H9 (cell line): ENCODE measurements around the gene LRMDA. TPM values are rescaled to one million over a fixed set of nuclear protein-coding genes. Genes with fewer than 3 reads are reported as not detected.

Source experiments
- DNase-seq: peaks from one replicate; pipeline ENCODE4 v3.0.0-alpha.2; 2017
- H2AFZ ChIP-seq: one replicate; pipeline ENCODE4 v1.6.1; 2013; ENCODE audit warnings: mild to moderate bottlenecking, low read length, control low read depth, moderate library complexity
- H2AK5ac ChIP-seq: 2 replicates; pipeline ENCODE4 v1.6.1; 2013; ENCODE audit warnings: low read length, control low read depth, mixed read lengths; ENCODE audit not compliant: insufficient read length
- H2BK120ac ChIP-seq: one replicate; pipeline ENCODE4 v1.6.1; 2013; ENCODE audit warnings: low read depth, mild to moderate bottlenecking, low read length, control low read depth, inconsistent platforms; ENCODE audit not compliant: poor library complexity, severe bottlenecking
- H2BK12ac ChIP-seq: 2 replicates; pipeline ENCODE4 v1.6.1; 2013; ENCODE audit warnings: low read length, control low read depth, mixed read lengths, low read depth; ENCODE audit not compliant: insufficient read length
- H2BK15ac ChIP-seq: 2 replicates; pipeline ENCODE4 v1.6.1; 2013; ENCODE audit warnings: low read depth, low read length, control low read depth
- H2BK20ac ChIP-seq: one replicate; pipeline ENCODE4 v1.6.1; 2013; ENCODE audit warnings: low read depth, mild to moderate bottlenecking, low read length, control low read depth, inconsistent platforms; ENCODE audit not compliant: poor library complexity, severe bottlenecking
- H2BK5ac ChIP-seq: 2 replicates; pipeline ENCODE4 v1.6.1; 2013; ENCODE audit warnings: low read length, control low read depth, mixed read lengths; ENCODE audit not compliant: insufficient read length
- H3K14ac ChIP-seq: 2 replicates; pipeline ENCODE4 v1.6.1; 2013; ENCODE audit warnings: low read length, control low read depth; ENCODE audit not compliant: insufficient read depth
- H3K18ac ChIP-seq: 2 replicates; pipeline ENCODE4 v1.6.1; 2013; ENCODE audit warnings: low read depth, mild to moderate bottlenecking, mixed read lengths, low read length, control low read depth; ENCODE audit not compliant: insufficient read length
- H3K23ac ChIP-seq: 2 replicates; pipeline ENCODE4 v1.6.1; 2013; ENCODE audit warnings: low read length, control low read depth, mixed read lengths, low read depth; ENCODE audit not compliant: insufficient read length
- H3K23me2 ChIP-seq: 2 replicates; pipeline ENCODE4 v1.6.1; 2013; ENCODE audit warnings: low read depth, mild to moderate bottlenecking, mixed read lengths, low read length, control low read depth; ENCODE audit not compliant: insufficient read length, poor library complexity, severe bottlenecking
- H3K27ac ChIP-seq: 2 replicates; pipeline ENCODE4 v1.5.1; 2013; ENCODE audit warnings: low read length, control low read depth, mixed read lengths, low read depth; ENCODE audit not compliant: insufficient read length
- H3K27me3 ChIP-seq: 2 replicates; pipeline ENCODE4 v1.6.1; 2013; ENCODE audit warnings: low read length, control low read depth, inconsistent platforms; ENCODE audit not compliant: insufficient read depth
- H3K4ac ChIP-seq: 2 replicates; pipeline ENCODE4 v1.6.1; 2013; ENCODE audit warnings: low read depth, mild to moderate bottlenecking, control low read depth, inconsistent platforms, low read length, moderate library complexity
- H3K4me1 ChIP-seq: 2 replicates; pipeline ENCODE4 v1.6.1; 2013; ENCODE audit warnings: low read length, control low read depth, inconsistent platforms; ENCODE audit not compliant: insufficient read depth
- H3K4me2 ChIP-seq: 2 replicates; pipeline ENCODE4 v1.6.1; 2013; ENCODE audit warnings: low read length, control low read depth, mixed read lengths; ENCODE audit not compliant: insufficient read length, insufficient read depth
- H3K56ac ChIP-seq: 2 replicates; pipeline ENCODE4 v1.6.1; 2013; ENCODE audit warnings: low read depth, mild to moderate bottlenecking, mixed read lengths, low read length, control low read depth; ENCODE audit not compliant: insufficient read length
- H3K79me1 ChIP-seq: 2 replicates; pipeline ENCODE4 v1.6.1; 2013; ENCODE audit warnings: low read depth, mild to moderate bottlenecking, moderate library complexity, low read length, control low read depth, inconsistent platforms; ENCODE audit not compliant: insufficient read depth, poor library complexity, severe bottlenecking
- H3K79me2 ChIP-seq: 2 replicates; pipeline ENCODE4 v1.6.1; 2013; ENCODE audit warnings: low read length, control low read depth, inconsistent platforms; ENCODE audit not compliant: insufficient read depth
- H3K9ac ChIP-seq: 2 replicates; pipeline ENCODE4 v1.6.1; 2013; ENCODE audit warnings: low read length, control low read depth, mixed read lengths; ENCODE audit not compliant: insufficient read length; ENCODE audit errors: extremely low read depth
- H3K9me3 ChIP-seq: one replicate; pipeline ENCODE4 v1.6.1; 2013; ENCODE audit warnings: low read depth, low read length, inconsistent platforms; ENCODE audit not compliant: control insufficient read depth
- H3T11ph ChIP-seq: one replicate; pipeline ENCODE4 v1.6.1; 2013; ENCODE audit warnings: mild to moderate bottlenecking, low read length, control low read depth, inconsistent platforms
- H4K20me1 ChIP-seq: one replicate; pipeline ENCODE4 v1.6.1; 2013; ENCODE audit not compliant: control insufficient read depth, insufficient read length, insufficient read depth
- H4K5ac ChIP-seq: 2 replicates; pipeline ENCODE4 v1.6.1; 2013; ENCODE audit warnings: low read depth, mild to moderate bottlenecking, mixed read lengths, low read length, control low read depth; ENCODE audit not compliant: insufficient read length
- H4K8ac ChIP-seq: replicated peaks from 2 replicates; pipeline ENCODE4 v1.6.1; 2013; ENCODE audit warnings: low read length, control low read depth, mixed read lengths, low read depth; ENCODE audit not compliant: insufficient read length
- H4K91ac ChIP-seq: 2 replicates; pipeline ENCODE4 v1.6.1; 2013; ENCODE audit warnings: low read depth, mild to moderate bottlenecking, moderate library complexity, mixed read lengths, low read length, control low read depth; ENCODE audit not compliant: insufficient read length
- H3K27ac Mint-ChIP-seq, 3 experiments: 2 replicates in 2 of 3; 3 replicates in 1 of 3; pipeline ENCODE4 v1.8.0; 2020 to 2021; ENCODE audit warnings: mixed read lengths in 3 of 3, mild to moderate bottlenecking in 1 of 3, moderate library complexity in 1 of 3
- H3K27me3 Mint-ChIP-seq: 2 replicates; pipeline ENCODE4 v1.8.0; 2021; ENCODE audit warnings: low read depth, mild to moderate bottlenecking, moderate library complexity, mixed read lengths
- H3K36me3 Mint-ChIP-seq, 3 experiments: 2 replicates in 2 of 3; 3 replicates in 1 of 3; pipeline ENCODE4 v1.8.0; 2020 to 2021; ENCODE audit warnings: low read depth in 3 of 3, mixed read lengths in 3 of 3; ENCODE audit not compliant: insufficient read depth in 1 of 3
- H3K4me1 Mint-ChIP-seq, 2 experiments: 2 replicates each; pipeline ENCODE4 v1.8.0; 2020; ENCODE audit warnings: mixed read lengths in 2 of 2
- H3K4me3 Mint-ChIP-seq, 2 experiments: 2 replicates in 1 of 2; 3 replicates in 1 of 2; pipeline ENCODE4 v1.8.0; 2020 to 2021; ENCODE audit warnings: mild to moderate bottlenecking in 2 of 2, mixed read lengths in 2 of 2, moderate library complexity in 1 of 2
- H3K9me3 Mint-ChIP-seq, 2 experiments: 2 replicates in 1 of 2; 3 replicates in 1 of 2; pipeline ENCODE4 v1.8.0; 2020; ENCODE audit warnings: mild to moderate bottlenecking in 2 of 2, mixed read lengths in 2 of 2, moderate library complexity in 1 of 2
- WGBS: extraction: QIAGEN DNeasy Blood & Tissue Kit; methylation state at CpG from one replicate; pipeline ENCODE4 v1.1.7; 2013; ENCODE audit warnings: missing lambda C conversion rate, low lambda C conversion rate, mixed read lengths; ENCODE audit not compliant: insufficient read length; ENCODE audit errors: extremely low coverage; 5-methylcytosine and 5-hydroxymethylcytosine counted together
- total RNA-seq: library from RNA; stranded (reverse); gene quantifications from 2 replicates; pipeline ENCODE4 v1.2.1, GENCODE V29; 2021
- TF ChIP-seq, protein P1 (sequence below): fragments of 200-600 bp; sonication (generic); conservative IDR thresholded peaks from 3 replicates; pipeline ENCODE4 v1.8.0; 2021; ENCODE audit warnings: antibody characterized with exemption, mild to moderate bottlenecking

LRMDA gene
- total RNA-seq, 1 experiment from 2014 or later: 1.8 TPM

DNA sequence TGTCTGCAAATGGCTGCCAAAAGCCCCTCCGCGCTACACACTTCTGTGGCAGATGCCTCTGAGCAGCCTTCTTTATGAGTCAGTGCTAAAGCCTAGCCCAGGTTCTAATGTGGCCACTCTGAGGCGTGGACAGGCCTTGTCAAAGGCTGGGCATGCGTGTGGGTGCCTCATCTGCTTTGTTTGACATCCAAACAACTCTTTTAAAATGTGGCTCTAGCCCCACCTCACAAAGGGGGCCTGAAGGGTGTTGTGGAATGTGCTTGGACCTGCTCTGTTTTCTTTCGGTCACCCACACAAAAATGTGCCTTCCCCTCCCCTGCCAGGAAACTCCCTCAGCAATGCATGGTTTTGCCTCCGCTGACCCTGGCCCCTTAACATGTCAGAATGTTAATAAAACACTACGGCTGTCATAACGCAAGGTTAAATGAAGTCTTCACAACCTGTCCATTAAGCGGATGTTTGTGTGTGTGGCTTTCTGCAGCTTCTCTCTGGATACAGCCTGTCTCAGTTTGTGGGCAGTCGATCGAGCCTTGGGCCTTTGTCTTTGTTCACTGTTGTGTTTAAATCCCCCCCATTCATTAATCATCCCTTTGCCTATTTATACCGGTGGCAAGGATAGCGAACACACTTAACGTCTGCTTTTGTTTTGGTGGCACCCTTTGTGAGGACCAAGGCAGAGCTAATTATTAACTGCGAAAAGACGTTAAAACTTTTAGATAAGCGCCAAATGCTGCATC is 718.9 kb downstream of the LRMDA start:
- H3K4ac ChIP-seq: no peak overlapping the region
- H3K9ac ChIP-seq: no peak overlapping the region
- no peak overlapping the region for H3K4me2 ChIP-seq
- no peaks in the 10 kb centered on the region for H3K79me1 ChIP-seq
- no peak overlapping the region for H4K5ac ChIP-seq
- no peak overlapping the region for H2BK120ac ChIP-seq
- H3K4me1 ChIP-seq: peaks cover 8% of the 10 kb centered on the region; the same call in 1 of the 2 replicates
- no peaks in the 10 kb centered on the region for H3K23me2 ChIP-seq
- H3K23ac ChIP-seq: no peak overlapping the region
- no peaks in the 10 kb centered on the region for H4K20me1 ChIP-seq
- no peak overlapping the region for H4K91ac ChIP-seq
- H3T11ph ChIP-seq: no peak overlapping the region
- H3K18ac ChIP-seq: peak overlapping the region; percentile 28
- H3K27ac Mint-ChIP-seq: peak overlapping the region; percentile 86 to 96 (median 93)
- no CpG with 5 or more reads among the region's 17 CpGs for WGBS
- no peak overlapping the region for H2AFZ ChIP-seq
- H3K27me3 ChIP-seq: no peaks in the 10 kb centered on the region
- no peak overlapping the region for H2BK15ac ChIP-seq
- H3K9me3 Mint-ChIP-seq: peaks cover 48 to 54% of the 10 kb centered on the region in 2 experiments
- peak overlapping the region in 1 of 2 experiments; percentile 17; a peak in 2 of 5 replicates for H3K4me3 Mint-ChIP-seq
- H2BK20ac ChIP-seq: no peak overlapping the region
- H2BK12ac ChIP-seq: no peak overlapping the region
- peaks cover 26 to 30% of the 10 kb centered on the region in 2 experiments for H3K4me1 Mint-ChIP-seq
- TF ChIP-seq, protein P1, sequence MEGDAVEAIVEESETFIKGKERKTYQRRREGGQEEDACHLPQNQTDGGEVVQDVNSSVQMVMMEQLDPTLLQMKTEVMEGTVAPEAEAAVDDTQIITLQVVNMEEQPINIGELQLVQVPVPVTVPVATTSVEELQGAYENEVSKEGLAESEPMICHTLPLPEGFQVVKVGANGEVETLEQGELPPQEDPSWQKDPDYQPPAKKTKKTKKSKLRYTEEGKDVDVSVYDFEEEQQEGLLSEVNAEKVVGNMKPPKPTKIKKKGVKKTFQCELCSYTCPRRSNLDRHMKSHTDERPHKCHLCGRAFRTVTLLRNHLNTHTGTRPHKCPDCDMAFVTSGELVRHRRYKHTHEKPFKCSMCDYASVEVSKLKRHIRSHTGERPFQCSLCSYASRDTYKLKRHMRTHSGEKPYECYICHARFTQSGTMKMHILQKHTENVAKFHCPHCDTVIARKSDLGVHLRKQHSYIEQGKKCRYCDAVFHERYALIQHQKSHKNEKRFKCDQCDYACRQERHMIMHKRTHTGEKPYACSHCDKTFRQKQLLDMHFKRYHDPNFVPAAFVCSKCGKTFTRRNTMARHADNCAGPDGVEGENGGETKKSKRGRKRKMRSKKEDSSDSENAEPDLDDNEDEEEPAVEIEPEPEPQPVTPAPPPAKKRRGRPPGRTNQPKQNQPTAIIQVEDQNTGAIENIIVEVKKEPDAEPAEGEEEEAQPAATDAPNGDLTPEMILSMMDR: no peak
- peak; percentile 44 for DNase-seq
- H3K36me3 Mint-ChIP-seq: peaks cover 32 to 68% (median 32%) of the 10 kb centered on the region in 3 experiments
- H4K8ac ChIP-seq: no peak overlapping the region
- peaks cover 6% of the 10 kb centered on the region for H3K27me3 Mint-ChIP-seq
- H3K9me3 ChIP-seq: peaks cover 7% of the 10 kb centered on the region
- H3K14ac ChIP-seq: peak overlapping the region; percentile 9
- no peak overlapping the region for H3K56ac ChIP-seq
- H3K79me2 ChIP-seq: no peaks in the 10 kb centered on the region
- H3K27ac ChIP-seq: no peak overlapping the region
- no peak overlapping the region for H2AK5ac ChIP-seq
- H2BK5ac ChIP-seq: no peak overlapping the region
